ENCODE results near the gene IGF2BP1.

The IGF2BP1 gene

DNA sequence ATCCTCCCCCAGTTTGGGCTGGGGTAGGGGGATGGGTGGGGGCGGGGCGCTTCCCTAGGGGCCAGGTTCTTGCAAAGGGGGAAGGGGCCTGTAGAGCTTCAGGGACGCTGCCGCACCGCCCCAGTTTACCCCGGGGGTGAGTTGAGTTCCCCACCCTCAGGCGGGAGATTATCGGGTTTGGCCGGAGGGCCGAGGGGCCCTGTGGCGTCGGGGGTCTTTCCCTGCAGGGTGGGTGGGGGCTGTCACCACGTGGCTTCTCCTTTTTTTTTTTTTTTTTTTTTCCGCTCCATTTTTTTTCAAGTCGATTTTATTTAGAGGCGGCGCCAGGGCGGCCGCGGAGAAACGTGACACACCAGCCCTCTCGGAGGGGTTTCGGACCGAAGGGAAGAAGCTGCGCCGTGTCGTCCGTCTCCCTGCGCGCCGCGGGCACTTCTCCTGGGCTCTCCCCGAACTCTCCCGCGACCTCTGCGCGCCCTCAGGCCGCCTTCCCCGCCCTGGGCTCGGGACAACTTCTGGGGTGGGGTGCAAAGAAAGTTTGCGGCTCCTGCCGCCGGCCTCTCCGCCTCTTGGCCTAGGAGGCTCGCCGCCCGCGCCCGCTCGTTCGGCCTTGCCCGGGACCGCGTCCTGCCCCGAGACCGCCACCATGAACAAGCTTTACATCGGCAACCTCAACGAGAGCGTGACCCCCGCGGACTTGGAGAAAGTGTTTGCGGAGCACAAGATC, at the start of gene IGF2BP1:
IGF2BP1 (plus strand) TSS at position 283 of the 724 bp plus-strand sequence; CDS start at position 644, 361 bp downstream.
- no peak for DNase-seq

DNA sequence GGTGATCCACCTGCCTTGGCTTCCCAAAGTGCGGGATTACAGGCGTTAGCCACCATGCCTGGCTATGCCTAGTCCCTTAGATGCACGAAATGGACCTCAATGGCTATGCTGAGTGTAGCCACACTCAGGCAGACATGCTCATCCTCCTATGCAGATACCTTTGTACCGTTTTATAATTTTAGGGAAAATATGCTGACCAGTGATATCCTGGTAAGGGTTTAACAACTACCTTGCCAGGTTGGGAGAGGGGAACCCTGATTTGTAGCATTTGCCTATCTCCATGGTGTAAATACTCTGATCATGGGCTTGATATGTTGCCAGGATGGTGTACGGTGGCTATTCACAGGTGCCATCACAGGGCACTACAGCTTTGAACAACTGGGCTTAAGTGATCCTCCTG, 45.6 kb upstream of the IGF2BP1 start:
- DNase-seq = no peak

DNA sequence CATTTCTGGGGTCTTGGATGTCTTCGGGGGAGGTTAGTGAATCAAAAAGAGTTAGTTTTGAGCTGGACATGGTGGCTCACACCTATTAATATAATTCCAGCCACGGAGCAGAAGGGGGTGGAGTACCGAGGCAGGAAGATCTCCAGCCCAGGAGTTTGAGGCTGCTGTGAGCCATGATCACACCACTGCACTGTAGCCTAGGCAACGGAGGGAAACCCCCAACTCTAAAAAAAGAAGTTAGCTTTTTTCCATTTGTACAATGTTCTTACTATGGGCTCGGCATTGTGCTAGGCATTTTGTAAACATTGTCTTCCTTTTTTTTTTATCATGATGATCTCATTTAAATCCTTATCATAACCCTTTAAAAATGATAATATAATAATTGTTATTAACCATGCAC, 44.3 kb upstream of the IGF2BP1 start:
- no peak for DNase-seq

DNA sequence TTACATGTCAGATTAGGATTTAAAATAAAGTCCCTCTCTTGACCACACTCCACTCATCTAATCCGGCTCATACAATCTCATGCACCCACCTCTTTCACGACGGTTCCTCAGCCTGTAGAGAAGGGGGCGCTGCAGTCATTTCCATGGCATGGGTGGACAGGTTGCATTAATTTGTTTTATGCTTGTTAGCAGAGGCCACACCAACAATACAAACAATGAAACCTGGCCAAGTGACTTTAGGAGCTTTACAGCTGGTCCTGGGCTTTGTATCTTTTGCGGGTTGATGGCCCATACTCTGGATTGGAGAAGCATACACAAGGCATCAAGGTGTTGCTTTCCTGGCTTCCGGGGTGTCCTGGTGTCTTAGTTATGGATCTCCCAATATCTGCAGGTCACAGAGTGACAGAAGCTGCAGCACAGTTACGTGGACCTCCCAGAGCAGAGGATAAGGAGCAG, 42.9 kb upstream of the IGF2BP1 start:
- no peak for DNase-seq

DNA sequence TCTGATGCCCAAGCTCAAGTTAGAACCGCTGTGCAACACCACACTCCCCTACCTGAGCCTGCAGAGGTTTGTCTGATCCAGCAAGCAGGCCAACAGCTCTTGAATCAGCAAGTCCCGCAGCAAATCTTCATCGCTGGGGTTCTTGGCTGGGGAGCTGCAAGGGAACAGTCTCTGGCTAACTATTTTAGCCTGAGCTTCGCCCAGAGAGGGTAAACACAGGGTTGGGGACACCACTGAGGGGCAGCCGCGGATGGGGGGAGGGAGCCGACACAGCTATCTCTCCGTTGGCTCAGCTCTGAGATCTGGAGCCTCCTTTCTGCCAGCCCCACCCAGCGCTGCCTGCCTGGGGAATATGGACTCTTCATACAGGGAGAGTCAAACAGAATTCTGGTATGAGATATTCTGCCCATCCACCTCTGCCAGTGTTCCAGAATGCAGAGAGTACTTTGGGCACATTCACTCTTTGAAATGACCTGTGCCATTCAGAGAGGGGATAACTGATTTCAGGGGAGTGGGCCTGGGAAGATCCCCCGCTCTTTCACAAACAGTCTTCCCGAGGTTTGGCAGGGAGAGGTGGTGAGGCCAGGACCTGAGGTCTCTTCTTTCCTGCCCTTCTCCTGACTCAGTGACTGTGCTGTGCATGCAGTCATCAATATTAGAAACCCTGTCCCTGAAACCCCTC, 36.2 kb upstream of the IGF2BP1 start:
- DNase-seq = no peak

DNA sequence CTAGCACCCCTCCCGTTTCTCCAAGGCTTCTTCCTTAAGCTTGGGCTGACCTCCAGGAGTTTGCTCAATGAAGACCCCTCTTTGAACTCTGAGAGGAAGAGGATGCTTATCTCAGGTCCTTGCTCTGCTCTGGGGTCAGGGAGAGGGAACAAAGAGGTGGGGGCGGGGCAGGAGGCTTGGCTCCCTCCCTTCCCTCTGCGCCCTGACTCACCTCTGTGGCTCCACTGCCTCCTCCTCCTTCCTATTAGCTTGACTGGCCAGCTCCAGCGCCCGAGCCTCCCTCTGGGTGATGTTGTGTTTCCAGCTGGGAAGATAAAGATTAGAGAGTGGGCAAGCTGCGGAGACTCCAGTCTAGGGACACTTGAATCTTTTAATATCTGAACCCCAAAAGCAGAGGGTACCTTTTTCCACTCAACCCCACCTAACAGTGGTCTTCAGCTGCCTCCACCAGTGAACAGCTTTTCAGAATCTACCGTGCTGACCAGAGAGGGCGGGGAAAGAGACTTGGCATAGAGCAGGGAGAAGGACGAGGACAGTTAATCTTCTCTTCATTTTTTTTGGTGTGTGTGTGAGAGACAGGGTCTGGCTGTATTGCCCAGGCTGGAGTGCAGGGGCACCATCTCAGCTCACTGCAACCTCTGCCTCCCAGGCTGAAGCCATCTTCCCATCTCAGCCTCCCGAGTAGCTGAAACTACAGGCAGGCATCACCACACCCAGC, 35.5 kb upstream of the IGF2BP1 start:
- no peak for DNase-seq

DNA sequence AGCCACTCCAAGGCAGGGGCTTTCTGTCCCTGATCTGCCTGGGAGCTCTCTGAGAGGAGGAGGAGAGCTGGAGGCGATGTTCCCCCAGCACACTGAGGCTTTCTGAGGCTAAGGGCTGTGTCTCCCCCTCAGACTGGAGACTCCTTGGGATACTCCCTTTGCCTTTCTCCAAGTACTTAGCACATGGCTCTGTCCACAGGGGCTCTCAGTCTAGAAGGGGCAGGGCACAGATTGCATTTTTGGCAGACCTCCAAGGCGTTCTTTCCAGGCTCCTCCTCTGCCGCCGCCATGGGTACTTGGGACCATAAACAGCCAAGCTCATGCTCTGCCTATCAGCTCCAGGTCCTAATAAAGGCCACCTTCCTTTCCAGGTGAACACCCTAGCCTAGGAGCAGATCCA, 27.0 kb upstream of the IGF2BP1 start:
- DNase-seq = no peak

DNA sequence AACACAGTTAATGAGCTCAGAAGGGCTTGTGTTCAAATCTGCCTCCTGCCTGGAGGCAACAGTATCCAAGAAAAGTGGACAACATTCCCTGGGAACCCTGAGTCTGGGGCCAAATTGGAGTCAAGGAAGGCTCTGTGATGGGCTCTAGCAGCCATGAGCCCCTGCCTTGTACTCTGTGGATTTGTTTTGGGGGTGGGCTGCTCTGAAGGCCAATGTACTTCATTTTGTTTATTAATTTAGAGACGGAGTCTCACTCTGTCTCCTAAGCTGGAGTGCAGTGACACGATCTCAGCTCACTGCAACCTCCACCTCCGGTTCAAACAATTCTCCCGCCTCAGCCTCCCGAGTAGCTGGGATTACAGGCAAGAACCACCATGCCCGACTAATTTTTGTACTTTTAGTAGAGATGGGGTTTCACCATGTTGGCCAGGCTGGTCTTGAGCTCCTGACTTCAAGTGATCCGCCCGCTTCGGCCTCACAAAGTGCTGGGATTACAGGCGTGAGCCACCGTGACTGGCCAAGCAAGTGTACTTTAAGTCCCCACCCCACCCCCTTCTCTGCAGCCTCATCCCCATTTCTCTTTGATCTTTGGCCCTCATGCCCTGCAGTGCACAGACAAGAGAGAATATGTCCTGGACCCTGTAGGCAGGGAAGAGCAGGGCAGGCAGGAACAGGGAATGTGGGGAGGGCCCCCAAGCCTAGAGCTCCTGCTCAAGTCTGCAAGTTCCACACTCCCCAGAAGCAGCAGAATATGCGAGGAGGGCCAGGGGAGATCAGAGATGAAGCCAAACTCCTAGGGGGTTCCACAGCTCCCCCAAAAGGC, 26.1 kb upstream of the IGF2BP1 start:
- DNase-seq = no peak

DNA sequence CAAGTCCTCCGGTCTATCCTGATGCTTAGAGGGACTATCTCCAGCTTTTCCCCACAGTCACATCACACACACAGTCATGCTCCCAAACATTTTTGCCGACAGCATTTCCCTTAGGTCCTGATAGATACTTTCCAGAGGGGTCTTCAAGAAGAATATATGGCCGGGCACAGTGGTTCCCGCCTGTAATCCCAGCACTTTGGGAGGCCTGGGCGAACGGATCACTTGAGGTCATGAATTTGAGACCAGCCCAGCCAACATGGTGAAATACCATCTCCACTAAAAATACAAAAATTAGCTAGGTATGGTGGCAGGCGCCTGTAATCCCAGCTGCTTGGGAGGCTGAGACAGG, 24.5 kb upstream of the IGF2BP1 start:
- no peak for DNase-seq

DNA sequence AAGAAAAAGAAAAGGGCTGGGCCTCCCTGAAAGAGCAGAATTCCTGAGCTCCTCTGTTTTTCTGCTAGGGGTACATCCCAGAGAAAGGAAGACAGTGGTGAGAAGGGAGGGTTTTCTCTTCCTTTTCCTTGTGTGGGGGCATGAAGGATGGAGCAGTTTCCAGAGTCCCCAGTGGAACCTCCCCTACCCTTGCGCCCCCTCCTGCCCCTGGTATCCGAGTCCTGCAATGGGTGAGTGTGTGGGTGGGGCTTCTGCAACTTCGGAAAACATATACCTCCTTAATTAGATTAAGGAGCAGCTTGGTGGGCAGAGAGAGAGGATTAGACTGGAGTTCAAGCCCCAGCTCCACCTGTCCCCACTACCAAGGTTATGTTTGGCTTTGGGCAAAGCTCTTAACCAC, 23.4 kb upstream of the IGF2BP1 start:
- no peak for DNase-seq

DNA sequence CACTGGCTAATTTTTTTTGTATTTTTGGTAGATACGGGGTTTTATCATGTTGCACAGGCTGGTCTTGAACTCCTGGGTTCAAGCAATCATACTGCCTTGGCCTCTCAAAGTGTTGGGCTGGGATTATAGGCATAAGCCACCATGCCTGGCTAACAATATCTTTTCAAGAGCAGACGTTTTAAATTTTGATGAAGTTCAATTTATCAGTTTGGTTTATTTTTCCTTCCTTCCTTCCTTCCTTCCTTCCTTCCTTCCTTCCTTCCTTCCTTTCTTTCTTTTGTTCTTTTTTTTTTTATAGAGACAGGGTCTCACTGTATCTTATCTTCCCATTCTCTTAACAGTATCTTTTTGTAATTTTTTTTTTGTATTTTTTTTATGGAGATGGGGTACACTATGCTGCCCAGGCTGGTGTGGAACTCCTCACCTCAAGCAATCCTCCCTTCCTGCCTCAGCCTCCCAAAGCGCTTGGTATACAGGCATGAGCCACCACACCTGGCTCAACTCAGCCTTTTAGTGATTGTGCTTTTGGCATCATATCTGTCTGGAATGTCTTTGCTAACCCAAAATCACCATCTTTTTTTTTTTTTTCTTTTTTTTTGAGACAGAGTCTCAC, 15.2 kb upstream of the IGF2BP1 start:
- no peak for DNase-seq

DNA sequence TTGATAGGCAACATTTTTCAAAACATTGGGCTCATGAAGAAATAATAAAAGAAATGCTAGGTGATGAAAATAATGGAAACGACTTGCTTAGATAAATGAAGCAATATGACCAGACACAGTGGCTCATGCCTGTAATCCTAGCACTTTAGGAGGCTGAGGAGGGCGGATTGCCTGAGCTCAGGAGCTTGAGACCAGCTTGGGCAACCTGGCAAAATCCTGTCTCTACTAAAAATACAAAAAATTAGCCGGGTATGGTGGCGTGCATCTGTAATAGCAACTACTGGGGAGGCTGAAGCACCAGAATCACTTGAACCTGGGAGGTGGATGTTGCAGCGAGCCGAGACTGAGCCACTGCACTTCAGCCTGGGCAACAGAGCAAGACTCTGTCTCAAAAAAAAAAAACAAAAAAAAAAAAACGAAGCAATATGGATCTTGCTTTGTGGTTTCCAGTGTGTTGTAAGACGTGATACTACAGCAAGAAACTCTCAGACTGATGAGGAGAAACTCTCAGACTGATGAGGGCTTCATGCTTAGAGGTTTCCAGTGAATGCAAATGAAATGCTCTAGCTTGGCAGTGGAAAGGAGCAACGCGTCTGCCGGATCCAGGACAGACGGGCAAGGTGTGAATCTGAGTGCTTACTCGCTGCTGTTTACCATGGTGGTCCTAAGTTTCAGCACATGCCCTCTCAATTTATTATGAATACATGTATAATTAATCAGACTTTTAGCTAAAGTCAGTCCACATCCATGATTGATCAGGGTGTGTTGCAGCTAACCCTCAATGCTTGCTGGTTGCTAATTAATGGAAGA, 11.5 kb upstream of the IGF2BP1 start:
- no peak for DNase-seq

DNA sequence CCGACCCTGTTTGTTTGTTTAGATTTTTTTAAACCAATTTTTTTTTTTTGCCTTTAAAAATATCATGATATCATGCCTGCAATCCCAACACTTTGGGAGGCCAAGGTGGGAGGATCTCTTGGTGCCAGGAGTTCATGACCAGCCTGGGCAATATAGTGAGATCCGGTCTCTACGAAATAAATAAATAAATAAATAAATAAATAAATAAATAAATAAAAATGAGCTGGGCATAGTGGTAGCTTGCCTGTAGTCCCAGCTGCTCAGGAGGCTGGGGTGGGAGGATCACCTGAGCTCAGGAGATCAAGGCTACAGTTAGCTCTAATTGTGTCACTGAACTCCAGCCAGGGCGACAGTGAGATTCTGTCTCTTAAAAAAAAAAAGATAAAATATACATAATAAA, 8.1 kb upstream of the IGF2BP1 start:
- no peak for DNase-seq

DNA sequence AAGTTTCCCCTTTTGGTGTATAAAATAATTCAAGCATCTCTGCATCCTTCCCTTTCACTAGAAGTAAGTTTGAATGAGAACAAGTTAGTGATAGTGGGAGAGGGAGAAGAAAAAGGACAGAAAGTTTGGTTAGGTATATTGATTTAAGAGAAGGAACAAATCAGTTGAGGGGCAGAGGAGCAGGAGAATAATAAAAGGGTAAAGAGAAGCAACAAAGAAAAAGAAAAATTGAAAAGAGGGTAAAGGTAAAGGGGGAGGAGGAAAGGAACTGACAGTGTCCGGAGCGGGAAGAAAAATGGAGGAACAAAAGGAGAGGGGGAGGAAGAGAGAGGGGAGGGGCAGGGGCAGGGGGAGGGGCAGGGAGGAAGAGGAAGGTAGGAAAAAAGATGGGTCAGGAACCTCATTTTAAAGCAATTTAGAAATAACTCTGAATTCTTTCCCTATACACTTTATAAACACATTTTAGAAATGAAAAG, 6.3 kb upstream of the IGF2BP1 start:
- no peak for DNase-seq

DNA sequence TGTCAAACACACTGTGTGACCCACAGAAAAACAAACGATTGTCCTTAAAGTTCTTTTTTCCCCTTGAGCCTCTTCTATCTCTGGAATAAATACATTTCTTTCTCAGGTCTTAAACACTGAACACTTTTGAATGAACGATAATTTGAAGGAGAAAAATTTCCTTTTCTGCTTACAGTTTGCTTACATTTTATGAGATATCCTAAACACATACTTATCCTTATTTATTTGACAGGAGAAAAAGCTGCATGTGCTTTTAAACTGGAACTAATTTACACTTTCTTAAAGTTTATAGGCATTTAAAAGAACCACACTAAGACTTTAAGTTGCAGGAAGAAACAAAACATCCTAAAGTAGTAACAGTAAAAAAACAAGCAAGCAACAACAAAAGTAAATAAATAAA, 4.7 kb upstream of the IGF2BP1 start:
- no peak for DNase-seq

DNA sequence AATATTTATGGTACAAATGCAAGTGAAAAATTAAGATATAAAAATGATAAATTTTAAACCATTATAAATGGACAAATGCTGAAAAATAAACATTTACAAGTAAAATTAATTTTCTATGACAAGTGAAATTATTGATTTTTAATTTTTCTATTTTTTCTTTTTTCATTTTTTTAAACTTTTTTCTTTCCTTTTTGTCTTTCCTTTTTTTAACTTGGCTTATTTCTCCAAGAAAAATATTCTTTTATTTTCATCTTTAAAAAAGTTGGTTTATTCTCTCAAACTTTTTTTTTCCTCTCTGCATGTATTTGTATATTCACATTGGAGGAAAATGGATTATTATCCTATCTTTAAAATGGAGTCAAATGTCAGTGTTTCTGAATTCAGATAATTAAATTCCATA, 3.9 kb upstream of the IGF2BP1 start:
- no peak for DNase-seq

DNA sequence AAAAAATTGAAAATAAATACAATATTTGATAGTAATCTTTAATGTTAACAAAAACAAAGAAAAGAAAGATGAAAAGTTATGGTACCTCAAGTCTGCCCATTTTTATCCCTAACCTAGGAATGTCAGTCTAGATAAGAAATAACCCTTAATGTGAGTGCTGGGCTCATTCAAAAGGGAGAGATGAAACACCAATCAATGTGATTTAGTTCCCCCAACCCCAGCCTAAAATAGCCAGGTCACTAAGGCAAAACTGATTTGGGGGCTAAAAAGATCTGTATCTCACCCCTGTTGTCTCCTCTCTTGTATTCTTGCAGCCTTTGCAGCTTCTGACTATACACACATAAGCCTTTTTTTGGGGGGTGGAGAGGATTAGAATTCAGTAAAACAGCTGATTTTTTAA, 3.2 kb upstream of the IGF2BP1 start:
- no peak for DNase-seq

DNA sequence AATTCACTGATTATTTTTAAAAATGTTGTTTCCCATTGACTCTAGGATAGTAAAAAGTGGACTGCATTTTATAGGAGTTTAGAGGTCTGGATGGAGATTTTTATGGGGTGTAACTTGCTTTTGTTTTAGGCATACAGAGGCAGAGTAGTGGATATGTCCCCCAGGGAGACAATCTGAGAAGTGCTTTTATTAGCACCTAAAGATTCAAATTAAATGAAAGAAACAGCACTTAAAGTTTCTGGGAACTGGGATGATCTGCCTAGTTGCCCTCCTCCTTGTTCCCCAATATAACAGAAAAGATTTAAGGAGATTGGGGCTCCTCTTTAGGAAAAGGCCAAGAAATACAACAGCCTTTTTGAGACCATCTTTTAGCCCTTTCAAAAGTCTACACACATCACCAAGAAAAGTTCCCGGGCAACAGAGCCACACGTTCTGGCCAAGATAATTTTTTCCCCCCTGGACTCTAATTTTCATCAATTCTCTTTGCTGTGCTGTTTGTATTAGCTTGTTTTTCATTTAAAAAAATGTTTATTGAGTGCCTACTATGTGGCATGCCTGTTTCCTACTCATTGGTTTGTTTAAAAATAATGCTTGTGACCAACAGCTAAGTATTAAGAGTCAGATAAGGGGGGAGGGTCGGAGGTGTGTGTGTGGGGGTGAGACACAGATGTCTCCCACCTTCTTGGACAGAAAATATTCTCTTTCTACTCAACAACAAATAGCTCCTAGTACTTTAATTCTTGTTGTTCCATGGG, 2.5 kb upstream of the IGF2BP1 start:
- no peak for DNase-seq

DNA sequence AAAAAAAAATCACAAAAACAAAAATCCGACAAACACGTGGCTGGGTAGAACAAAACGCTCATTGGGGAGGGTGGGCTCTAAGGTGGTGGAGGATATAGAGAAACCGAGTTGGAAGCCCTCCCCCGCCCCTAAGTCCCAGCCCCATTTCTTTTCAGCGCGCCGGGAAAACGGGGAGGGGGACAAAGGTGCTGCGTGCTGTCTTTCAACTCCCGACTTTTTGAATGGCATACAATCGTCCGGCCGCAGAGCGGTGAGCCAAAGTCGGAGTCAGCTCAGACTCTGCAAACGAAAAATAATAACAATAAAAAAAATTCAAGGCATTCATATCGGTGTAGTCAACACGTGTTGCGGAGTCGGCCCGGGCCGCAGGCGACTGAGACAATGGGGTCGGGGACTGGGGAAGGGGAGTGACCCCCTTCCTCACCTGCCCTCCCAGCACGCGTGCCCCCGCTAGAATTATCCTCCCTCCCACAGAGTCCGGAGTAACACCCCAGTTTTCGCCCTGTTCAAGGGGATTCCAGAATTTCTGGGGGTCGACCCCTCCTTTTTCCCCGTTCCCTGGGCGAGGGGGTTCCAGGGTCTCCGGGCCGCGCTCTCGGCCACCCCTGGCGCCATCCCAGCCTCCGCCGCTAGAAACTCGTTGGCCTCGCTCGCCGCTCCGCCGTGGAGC, 1.7 kb upstream of the IGF2BP1 start:
- no peak for DNase-seq

DNA sequence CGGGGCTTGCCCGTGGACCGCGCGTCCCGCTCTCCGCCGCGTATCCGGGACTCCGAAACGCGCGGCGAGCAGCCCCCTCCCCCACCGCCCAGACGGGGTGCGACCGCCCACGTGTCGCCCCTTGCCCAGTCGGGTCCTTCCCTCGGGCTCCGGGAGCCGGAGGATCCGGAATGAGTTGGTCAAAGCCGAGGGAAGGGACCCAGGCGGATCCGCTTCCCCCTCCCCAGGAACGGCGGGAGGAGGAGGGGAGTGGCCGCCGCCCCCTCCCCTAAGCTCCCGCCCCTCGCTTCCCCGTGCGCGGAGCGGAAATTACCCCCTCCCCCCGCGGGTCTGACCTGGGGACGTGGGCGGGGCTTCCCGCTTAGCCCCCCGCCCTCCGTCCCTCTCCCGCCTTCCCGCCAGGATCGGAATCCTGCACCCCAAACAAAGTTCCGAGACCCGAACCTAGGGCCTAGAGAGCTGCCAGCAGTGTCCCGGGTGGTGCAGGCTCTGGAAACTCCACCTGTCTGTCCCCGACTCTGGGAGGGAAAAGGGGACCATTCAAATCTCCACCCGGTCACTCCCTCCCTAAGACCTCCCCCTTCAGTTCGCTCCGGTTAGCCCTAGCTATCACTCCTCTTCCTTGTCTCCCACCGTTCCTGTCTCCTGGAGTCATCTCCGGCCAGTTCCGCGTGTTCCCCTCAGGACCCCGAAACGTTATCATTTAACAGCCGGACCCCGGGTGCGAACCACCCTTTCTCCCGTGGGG, 1.0 kb upstream of the IGF2BP1 start:
- DNase-seq = no peak
